Activated CD4-positive, alpha-beta T cell treated with anti-CD3 and anti-CD28 coated beads for 24 hours (primary cell): ENCODE data around the gene UFM1.
"Not testable (repeated sequence)": the region's sequence is repeated elsewhere in the genome, so short reads cannot be mapped to it uniquely, and the experiment has no call there.

ENCODE experiments used
- DNase-seq, 2 donors: peaks; one replicate each; pipeline ENCODE4 v3.0.0-alpha.2; 2020; ENCODE audit warnings: low read depth in 2 of 2

The UFM1 gene

GRCh38 chr13:38349390-38350113 lies at the start of gene UFM1:
UFM1 (plus strand) TSS chr13:38349851; CDS start chr13:38349920, 69 bp downstream.
- DNase-seq = peak; percentile 72 to 78

DNA sequence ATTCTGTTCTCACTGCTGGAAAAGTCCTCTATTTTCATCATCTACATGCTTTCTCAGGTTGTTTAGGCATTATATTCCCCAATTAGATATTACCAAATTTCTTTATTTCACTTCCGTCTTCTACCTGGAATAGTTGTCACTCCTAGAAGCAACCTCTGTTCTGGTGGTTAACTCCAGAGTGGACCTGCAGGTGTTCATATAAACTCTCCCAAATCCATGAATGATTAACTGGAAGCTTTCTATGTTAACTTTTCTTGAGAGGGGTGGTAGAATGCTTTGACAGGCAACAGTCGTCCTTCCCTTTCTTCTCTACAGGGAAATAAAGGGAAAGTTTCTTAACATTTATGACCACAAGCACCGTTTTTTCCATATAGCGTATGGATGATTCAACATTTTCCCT lies 48.4 kb upstream of the UFM1 start:
- DNase-seq = no peak

- DNase-seq = no peak
Observed at GRCh38 chr13:38303816-38304320, 45.8 kb upstream of the UFM1 start.

DNA sequence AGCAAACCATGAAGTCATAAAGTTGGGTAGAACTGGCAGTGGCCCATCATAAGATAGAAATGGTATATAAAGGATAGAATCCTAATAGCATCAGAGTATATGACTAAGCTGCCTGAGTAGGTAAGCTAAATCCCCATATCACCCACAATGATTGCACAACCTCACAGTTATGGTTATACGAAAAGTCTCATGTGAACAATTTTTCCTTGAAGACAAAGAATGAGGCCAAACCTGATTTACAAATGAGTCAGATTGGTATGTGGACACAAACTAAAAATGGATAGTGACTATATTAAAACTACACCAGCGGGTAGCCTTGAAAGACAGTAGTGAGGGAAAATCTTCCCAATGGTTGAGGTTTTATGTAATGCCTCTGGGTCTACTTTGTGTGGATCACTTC lies 40.9 kb upstream of the UFM1 start:
- DNase-seq = no peak

DNA sequence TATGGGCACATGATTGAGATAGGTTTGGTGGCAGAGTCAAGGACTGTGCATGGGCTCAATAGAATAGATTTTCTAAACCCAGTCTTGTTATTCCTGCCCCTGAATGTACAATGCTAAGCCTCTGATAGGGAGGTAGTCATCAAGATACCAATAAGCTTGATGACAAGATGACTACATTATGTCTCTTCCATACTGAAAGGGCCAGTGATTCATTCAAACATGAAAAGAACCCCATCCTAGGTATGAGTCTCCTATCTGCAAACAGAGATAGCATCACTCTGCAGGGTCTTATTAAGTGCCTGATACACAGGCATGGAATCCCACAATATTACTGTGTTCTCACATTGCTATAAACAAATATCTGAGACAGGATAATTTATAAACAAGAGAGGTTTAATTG lies 40.3 kb upstream of the UFM1 start:
- DNase-seq = no peak

GRCh38 chr13:38311175-38311574 lies 38.5 kb upstream of the UFM1 start:
- not testable (repeated sequence) for DNase-seq

DNA sequence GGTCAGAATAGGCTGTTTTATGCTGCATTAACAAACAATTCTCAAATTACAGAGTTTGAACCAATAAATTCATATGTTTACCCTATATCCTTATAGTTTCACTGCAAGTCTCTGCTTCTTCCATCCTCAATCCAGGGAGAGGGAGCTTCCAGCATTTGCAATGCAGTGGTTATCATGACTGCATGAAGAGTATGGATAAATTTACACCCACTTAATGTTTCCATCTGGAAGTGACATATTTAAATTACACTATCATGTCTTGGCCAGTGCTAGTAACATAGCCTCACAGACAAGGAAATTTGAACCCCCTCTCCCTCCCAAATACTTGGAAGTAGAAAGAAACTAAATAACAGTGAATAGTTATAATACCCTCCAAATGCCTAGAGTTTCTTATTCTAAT lies 33.5 kb upstream of the UFM1 start:
- no peak for DNase-seq

- no peak for DNase-seq
Observed at GRCh38 chr13:38321654-38322053, 28.0 kb upstream of the UFM1 start.

GRCh38 chr13:38325426-38325825 lies 24.2 kb upstream of the UFM1 start:
- DNase-seq = no peak

DNA sequence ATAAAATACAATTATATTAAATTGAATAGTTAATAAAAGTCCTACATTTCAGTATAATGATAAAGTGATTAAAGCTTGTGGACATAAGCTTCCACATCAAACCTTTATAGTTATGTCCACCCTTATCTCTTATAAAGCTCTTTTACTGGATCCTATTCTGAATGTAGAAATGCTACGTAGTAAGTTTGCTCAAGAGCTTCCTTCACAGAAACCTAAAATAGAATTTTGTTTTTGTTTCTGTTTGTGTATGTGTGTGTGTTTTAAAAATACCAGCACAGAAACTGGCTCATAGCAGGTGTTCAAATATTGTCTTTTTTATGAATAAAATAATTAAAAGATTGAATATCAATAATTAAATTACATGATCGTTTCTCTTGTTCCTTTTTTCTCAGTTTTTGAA lies 21.0 kb upstream of the UFM1 start:
- DNase-seq = no peak

GRCh38 chr13:38334845-38335244 lies 14.8 kb upstream of the UFM1 start:
- DNase-seq = no peak

GRCh38 chr13:38338089-38338488 lies 11.6 kb upstream of the UFM1 start:
- DNase-seq = no peak

DNA sequence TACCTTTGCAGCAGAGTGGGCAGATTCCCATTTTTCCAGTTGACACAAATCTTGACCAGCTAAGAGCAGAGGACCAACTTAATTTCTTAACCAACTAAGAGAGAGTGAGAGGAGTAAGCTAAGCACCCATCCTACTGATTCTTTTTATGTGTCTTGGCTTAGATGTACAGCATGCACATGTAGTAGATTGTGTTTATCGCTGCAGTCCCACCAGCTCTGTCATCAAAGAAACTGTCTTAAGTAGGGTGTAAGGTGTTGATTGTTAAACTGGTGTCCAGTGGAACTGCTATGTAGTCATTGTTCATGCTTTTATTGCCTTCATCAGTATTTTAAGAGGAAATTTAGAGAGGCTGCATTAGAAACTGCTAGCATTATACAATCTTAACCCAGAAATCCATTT lies 9.0 kb upstream of the UFM1 start:
- no peak for DNase-seq

DNA sequence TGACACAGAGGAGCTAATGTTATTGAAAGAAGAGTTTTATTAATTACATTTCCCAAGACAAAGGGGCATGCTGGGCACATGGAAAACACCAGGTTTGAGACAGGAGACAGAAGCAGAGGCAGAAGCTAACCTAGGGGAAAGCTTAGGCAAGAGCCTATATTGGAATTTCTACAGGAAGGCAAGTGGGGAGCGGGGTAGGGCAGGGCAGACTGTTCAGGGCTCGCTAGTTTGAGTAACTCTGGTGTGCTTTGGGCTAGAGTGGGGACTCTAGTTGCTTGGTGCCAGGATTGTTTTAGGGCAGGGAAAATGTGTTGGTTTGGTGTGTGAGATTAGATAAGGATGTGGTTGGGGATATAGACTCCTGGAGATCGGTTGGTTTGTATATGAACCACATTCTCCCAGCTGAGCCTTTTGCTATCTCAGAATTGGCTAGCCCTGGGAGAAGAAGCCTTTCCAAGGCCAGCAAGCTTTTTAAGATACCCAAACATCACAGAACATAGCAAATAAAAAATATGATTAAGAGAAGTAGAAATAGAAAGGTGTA lies 8.4 kb upstream of the UFM1 start:
- no peak for DNase-seq

GRCh38 chr13:38346764-38347163 lies 2.9 kb upstream of the UFM1 start:
- DNase-seq = no peak

DNA sequence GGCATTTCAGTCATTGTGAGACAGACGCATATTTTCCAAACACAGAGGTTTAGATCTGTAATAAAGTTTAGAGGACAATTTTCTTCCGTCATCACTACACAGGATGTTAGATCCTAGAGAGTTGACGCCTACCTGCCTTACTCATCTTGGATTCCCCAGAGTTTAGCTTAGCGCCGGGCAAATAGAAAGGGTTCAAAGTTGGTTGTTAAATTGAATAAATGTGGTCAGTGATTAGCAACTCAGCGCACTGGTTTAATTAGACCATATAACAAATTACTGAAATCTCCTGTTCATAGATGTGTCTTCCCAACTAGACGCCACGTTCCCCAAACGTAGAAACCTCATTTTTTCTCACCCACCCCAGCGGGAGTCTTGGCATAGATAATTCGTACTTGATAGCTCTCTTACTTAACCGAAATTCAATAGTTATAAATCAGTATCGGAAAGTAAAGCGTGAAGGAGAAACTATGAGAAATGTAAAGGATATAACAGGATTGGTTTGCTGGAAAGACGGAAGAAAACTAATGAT lies 726 bp upstream of the UFM1 start:
- DNase-seq = peak; percentile 2 to 18

GRCh38 chr13:38350114-38350617 lies 515 bp downstream of the UFM1 start:
- peak in 1 of 2 donors; percentile 31 for DNase-seq

DNA sequence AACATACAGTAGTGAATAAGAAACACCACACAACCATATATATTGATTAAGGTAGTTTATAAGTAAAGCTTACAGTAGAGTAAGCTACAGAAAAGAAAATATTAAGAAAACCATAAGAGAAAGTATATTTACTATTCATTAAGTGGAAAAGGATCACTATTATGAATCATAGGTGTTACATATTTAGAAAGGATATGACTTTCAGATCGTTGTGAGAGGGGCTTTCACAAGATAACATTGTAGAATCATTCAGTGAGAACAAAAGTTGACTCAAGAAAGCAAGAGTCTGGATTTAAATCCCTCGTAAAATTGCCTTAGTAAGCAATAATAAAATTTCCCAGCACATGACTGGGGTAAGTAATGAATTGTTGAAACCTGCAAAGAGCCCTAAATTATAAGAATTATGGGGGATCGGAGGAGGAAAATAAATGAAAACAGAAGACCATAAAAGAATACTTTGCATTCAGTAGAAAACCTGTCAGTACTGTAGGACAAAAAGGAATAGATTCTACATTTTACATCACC lies 6.0 kb downstream of the UFM1 start:
- no peak for DNase-seq

GRCh38 chr13:38358684-38359083 lies 9.0 kb downstream of the UFM1 start:
- DNase-seq = no peak

- DNase-seq = no peak
Observed at GRCh38 chr13:38361542-38362262, 12.1 kb downstream of the UFM1 start.

- DNase-seq = no peak
Observed at GRCh38 chr13:38363219-38363618, 13.6 kb downstream of the UFM1 start.

- not testable (repeated sequence) for DNase-seq
Observed at GRCh38 chr13:38363746-38364145, 14.1 kb downstream of the UFM1 start.
